ENCODE data around the gene CCDC88A.
A peak's percentile ranks its signal among the peaks of the same experiment; 100 is the strongest.
"Not testable (repeated sequence)": the region's sequence is repeated elsewhere in the genome, so short reads cannot be mapped to it uniquely, and the experiment has no call there.

CCDC88A gene

GRCh38 chr2:55420871-55421270 lies 1.2 kb upstream of the CCDC88A start:
- no peak for DNase-seq

- DNase-seq, result no peak
Measured at GRCh38 chr2:55420439-55420725, 726 bp upstream of the CCDC88A start.

- no peak for DNase-seq
Measured at GRCh38 chr2:55419233-55419678, 400 bp downstream of the CCDC88A start.

- DNase-seq, result peak; percentile 65 to 83
Measured at GRCh38 chr2:55418512-55419232, 984 bp downstream of the CCDC88A start.

GRCh38 chr2:55418072-55418471 lies 1.6 kb downstream of the CCDC88A start:
- DNase-seq, result peak in 1 of 2 donors; percentile 20

- DNase-seq, result peak; percentile 28 to 58
Measured at GRCh38 chr2:55416786-55417568, 2.7 kb downstream of the CCDC88A start.

- DNase-seq, result no peak
Measured at GRCh38 chr2:55415300-55415699, 4.4 kb downstream of the CCDC88A start.

- DNase-seq, result no peak
Measured at GRCh38 chr2:55408918-55409868, 10.5 kb downstream of the CCDC88A start.

GRCh38 chr2:55408098-55408882 lies 11.4 kb downstream of the CCDC88A start:
- DNase-seq, result no peak

GRCh38 chr2:55405116-55405515 lies 14.5 kb downstream of the CCDC88A start:
- DNase-seq, result no peak

- DNase-seq, result peak; percentile 38 to 57
Measured at GRCh38 chr2:55403256-55403998, 16.2 kb downstream of the CCDC88A start.

- no peak for DNase-seq
Measured at GRCh38 chr2:55401124-55401523, 18.5 kb downstream of the CCDC88A start.

- no peak for DNase-seq
Measured at GRCh38 chr2:55400332-55400731, 19.3 kb downstream of the CCDC88A start.

- no peak for DNase-seq
Measured at GRCh38 chr2:55399815-55400214, 19.8 kb downstream of the CCDC88A start.

- DNase-seq, result no peak
Measured at GRCh38 chr2:55395724-55396605, 23.7 kb downstream of the CCDC88A start.

GRCh38 chr2:55391615-55392242 lies 27.9 kb downstream of the CCDC88A start:
- DNase-seq, result no peak

- peak in 1 of 2 donors; percentile 21 for DNase-seq
Measured at GRCh38 chr2:55391155-55391554, 28.5 kb downstream of the CCDC88A start.

- not testable (repeated sequence) for DNase-seq
Measured at GRCh38 chr2:55385516-55385915, 34.1 kb downstream of the CCDC88A start.

- DNase-seq, result no peak
Measured at GRCh38 chr2:55384786-55385185, 34.9 kb downstream of the CCDC88A start.

GRCh38 chr2:55371376-55371775 lies 48.3 kb downstream of the CCDC88A start:
- no peak for DNase-seq

Measured in inflammatory macrophage (primary cell).